ENCODE measurements around the gene ULBP3. TPM values are rescaled to one million over a fixed set of nuclear protein-coding genes. Genes with fewer than 3 reads are reported as not detected.

Gene ULBP3
- total and polyA plus RNA-seq, 2 donors (not counting 1 experiment from before 2014, with no cell fraction given), result 10.2 to 18.8 TPM

DNA sequence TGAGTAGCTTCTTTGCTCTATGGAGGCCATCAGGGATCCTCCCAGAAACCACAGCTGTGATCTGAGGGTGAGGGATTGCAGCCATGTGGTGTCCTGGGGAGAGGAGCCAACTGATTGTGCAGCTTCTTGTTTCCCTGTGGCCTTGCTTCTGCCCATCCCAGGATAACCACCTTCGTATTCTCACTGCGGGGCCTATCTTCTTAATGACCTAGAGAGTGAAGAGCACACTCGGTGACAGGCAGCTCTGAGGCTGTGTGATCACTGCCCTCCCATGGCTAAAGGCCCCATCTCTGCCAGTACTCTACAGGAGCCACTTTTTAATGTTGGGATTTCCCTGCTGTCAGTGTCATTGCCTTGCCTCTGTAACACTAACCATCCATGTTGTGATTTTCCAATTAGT is 38.3 kb downstream of the ULBP3 start:
- H3K36me3 ChIP-seq (ENCODE audit: control insufficient read depth, insufficient read depth, low read length), result no peaks in the 10 kb centered on the region
- no peak overlapping the region for H3K9ac ChIP-seq (ENCODE audit: insufficient read depth, low read length)
- no peak for TF ChIP-seq EZH2 (IDR thresholded peaks at IDR 0.05; ENCODE audit: low read length, missing control alignments)
- TF ChIP-seq, protein P1, sequence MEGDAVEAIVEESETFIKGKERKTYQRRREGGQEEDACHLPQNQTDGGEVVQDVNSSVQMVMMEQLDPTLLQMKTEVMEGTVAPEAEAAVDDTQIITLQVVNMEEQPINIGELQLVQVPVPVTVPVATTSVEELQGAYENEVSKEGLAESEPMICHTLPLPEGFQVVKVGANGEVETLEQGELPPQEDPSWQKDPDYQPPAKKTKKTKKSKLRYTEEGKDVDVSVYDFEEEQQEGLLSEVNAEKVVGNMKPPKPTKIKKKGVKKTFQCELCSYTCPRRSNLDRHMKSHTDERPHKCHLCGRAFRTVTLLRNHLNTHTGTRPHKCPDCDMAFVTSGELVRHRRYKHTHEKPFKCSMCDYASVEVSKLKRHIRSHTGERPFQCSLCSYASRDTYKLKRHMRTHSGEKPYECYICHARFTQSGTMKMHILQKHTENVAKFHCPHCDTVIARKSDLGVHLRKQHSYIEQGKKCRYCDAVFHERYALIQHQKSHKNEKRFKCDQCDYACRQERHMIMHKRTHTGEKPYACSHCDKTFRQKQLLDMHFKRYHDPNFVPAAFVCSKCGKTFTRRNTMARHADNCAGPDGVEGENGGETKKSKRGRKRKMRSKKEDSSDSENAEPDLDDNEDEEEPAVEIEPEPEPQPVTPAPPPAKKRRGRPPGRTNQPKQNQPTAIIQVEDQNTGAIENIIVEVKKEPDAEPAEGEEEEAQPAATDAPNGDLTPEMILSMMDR (conservative IDR thresholded peaks at IDR 0.05 in 1 of 2, IDR thresholded peaks at IDR 0.05 in 1 of 2; ENCODE audit: low read depth in 1 of 2, low read length in 2 of 2), result no peak
- no peaks in the 10 kb centered on the region for H3K4me1 ChIP-seq (ENCODE audit: control insufficient read depth, extremely low read depth, insufficient read depth, low read length)
- H2AFZ ChIP-seq (ENCODE audit: low read length), result no peak overlapping the region
- H3K9me3 ChIP-seq (ENCODE audit: control insufficient read depth, insufficient read depth, low read depth, low read length), result no peaks in the 10 kb centered on the region
- no peak overlapping the region for H3K27ac ChIP-seq (ENCODE audit: insufficient read depth, low read length)
- no peak overlapping the region for H3K4me2 ChIP-seq (ENCODE audit: extremely low read depth, insufficient read depth, low read length)
- no peak for DNase-seq (ENCODE audit: low read depth in 2 of 2)
- H3K79me2 ChIP-seq (ENCODE audit: control insufficient read depth, insufficient read depth, low read length), result no peaks in the 10 kb centered on the region
- H3K4me3 ChIP-seq (replicated peaks in 1 of 4; ENCODE audit: control extremely low read depth in 1 of 4, insufficient read depth in 1 of 4, low read depth in 3 of 4, low read length in 4 of 4), result no peak overlapping the region
- H3K27me3 ChIP-seq (ENCODE audit: control insufficient read depth, insufficient read depth, low read length), result peaks cover 32% of the 10 kb centered on the region
- no peaks in the 10 kb centered on the region for H4K20me1 ChIP-seq (ENCODE audit: control insufficient read depth, extremely low read depth, insufficient read depth, low read length)

GRCh38 chr6:150029749-150030148 is 39.2 kb downstream of the ULBP3 start:
- Histone ChIP-seq H3K9me3 (ENCODE audit: control insufficient read depth, insufficient read depth, low read depth, low read length) (no peaks in the 10 kb centered on the region), H3K4me1 (ENCODE audit: control insufficient read depth, extremely low read depth, insufficient read depth, low read length) (no peaks in the 10 kb centered on the region), H2AFZ (ENCODE audit: low read length) (no peak overlapping the region), H3K36me3 (ENCODE audit: control insufficient read depth, insufficient read depth, low read length) (no peaks in the 10 kb centered on the region), H3K79me2 (ENCODE audit: control insufficient read depth, insufficient read depth, low read length) (no peaks in the 10 kb centered on the region), H3K9ac (ENCODE audit: insufficient read depth, low read length) (no peak overlapping the region), H3K4me3 (replicated peaks in 1 of 4; ENCODE audit: control extremely low read depth in 1 of 4, insufficient read depth in 1 of 4, low read depth in 3 of 4, low read length in 4 of 4) (no peak overlapping the region), H4K20me1 (ENCODE audit: control insufficient read depth, extremely low read depth, insufficient read depth, low read length) (no peaks in the 10 kb centered on the region), H3K27me3 (ENCODE audit: control insufficient read depth, insufficient read depth, low read length) (peaks cover 29% of the 10 kb centered on the region), H3K4me2 (ENCODE audit: extremely low read depth, insufficient read depth, low read length) (no peak overlapping the region), H3K27ac (ENCODE audit: insufficient read depth, low read length) (no peak overlapping the region)
- TF ChIP-seq EZH2 (IDR thresholded peaks at IDR 0.05; ENCODE audit: low read length, missing control alignments), result no peak
- DNase-seq (ENCODE audit: low read depth in 2 of 2), result no peak

DNA sequence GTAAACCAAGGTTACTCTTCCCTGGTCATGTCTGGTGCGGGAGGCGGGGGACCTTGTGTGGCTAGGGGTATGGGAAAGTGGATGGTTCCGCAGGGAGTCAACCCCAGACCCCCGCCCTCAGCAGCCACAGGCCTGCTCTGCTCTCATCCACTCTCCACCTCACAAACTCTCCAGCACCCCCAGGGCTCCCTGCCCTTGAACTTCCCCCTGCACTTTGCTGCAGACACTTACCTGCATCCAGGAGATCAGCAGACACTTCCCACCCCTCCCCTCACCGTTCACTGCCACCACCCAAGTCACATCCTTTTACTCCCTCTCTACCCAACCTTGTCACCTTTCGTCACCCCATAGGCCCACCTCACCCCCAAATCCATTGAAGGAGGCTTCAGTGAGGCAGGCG is 39.6 kb downstream of the ULBP3 start:
- Histone ChIP-seq H4K20me1 (ENCODE audit: control insufficient read depth, extremely low read depth, insufficient read depth, low read length) (no peaks in the 10 kb centered on the region), H3K4me3 (replicated peaks in 1 of 4; ENCODE audit: control extremely low read depth in 1 of 4, insufficient read depth in 1 of 4, low read depth in 3 of 4, low read length in 4 of 4) (no peak overlapping the region), H3K79me2 (ENCODE audit: control insufficient read depth, insufficient read depth, low read length) (no peaks in the 10 kb centered on the region), H3K4me2 (ENCODE audit: extremely low read depth, insufficient read depth, low read length) (no peak overlapping the region), H3K27ac (ENCODE audit: insufficient read depth, low read length) (no peak overlapping the region), H3K4me1 (ENCODE audit: control insufficient read depth, extremely low read depth, insufficient read depth, low read length) (no peaks in the 10 kb centered on the region), H3K9ac (ENCODE audit: insufficient read depth, low read length) (no peak overlapping the region), H3K9me3 (ENCODE audit: control insufficient read depth, insufficient read depth, low read depth, low read length) (no peaks in the 10 kb centered on the region), H3K27me3 (ENCODE audit: control insufficient read depth, insufficient read depth, low read length) (peaks cover 29% of the 10 kb centered on the region), H2AFZ (ENCODE audit: low read length) (no peak overlapping the region), H3K36me3 (ENCODE audit: control insufficient read depth, insufficient read depth, low read length) (no peaks in the 10 kb centered on the region)
- TF ChIP-seq EZH2 (IDR thresholded peaks at IDR 0.05; ENCODE audit: low read length, missing control alignments), result no peak
- TF ChIP-seq, protein P1 (conservative IDR thresholded peaks at IDR 0.05 in 1 of 2, IDR thresholded peaks at IDR 0.05 in 1 of 2; ENCODE audit: low read depth in 1 of 2, low read length in 2 of 2), result no peak
- no peak for DNase-seq (ENCODE audit: low read depth in 2 of 2)
